Lung (tissue), 12 donors: ENCODE data around the gene FBLN1. TPM values are rescaled to one million over a fixed set of nuclear protein-coding genes. Genes with fewer than 3 reads are reported as not detected.

Source experiments
- ATAC-seq: fragments of 200-7000 bp; cut with Tn5 transposase; one replicate; pipeline ENCODE4 v1.9.1; 2020; ENCODE audit warnings: moderate number of reproducible peaks; ENCODE audit not compliant: insufficient read depth, low FRiP score
- DNase-seq, 3 donors: peaks; one replicate each; pipeline ENCODE4 v3.0.0-alpha.2; 2013 to 2017
- H3K27ac ChIP-seq, 2 donors: one replicate each; pipeline ENCODE4 v1.5.1; 2013; ENCODE audit warnings: mild to moderate bottlenecking in 2 of 2, moderate library complexity in 2 of 2, control low read depth in 1 of 2, inconsistent platforms in 1 of 2, low read depth in 1 of 2, low read length in 1 of 2
- H3K27me3 ChIP-seq, 3 donors: one replicate each; pipeline ENCODE4 v1.5.1; 2013; ENCODE audit warnings: low read length in 2 of 3; ENCODE audit not compliant: control insufficient read depth in 3 of 3, insufficient read depth in 3 of 3
- H3K36me3 ChIP-seq, 4 donors: one replicate each; pipeline ENCODE4 v1.5.1; 2013; ENCODE audit warnings: low read length in 4 of 4, mild to moderate bottlenecking in 1 of 4, moderate library complexity in 1 of 4; ENCODE audit not compliant: control insufficient read depth in 4 of 4, insufficient read depth in 4 of 4
- H3K4me1 ChIP-seq, 5 donors: one replicate each; pipeline ENCODE4 v1.5.1; 2013; ENCODE audit warnings: low read length in 5 of 5, mild to moderate bottlenecking in 2 of 5, moderate library complexity in 1 of 5; ENCODE audit not compliant: control insufficient read depth in 5 of 5, insufficient read depth in 5 of 5
- H3K4me3 ChIP-seq: one replicate; pipeline ENCODE4 v1.5.1; 2013; ENCODE audit warnings: mild to moderate bottlenecking, control low read depth, moderate library complexity
- H3K9ac ChIP-seq, 2 donors: one replicate each; pipeline ENCODE4 v1.5.1; 2013; ENCODE audit warnings: low read length in 2 of 2, control low read depth in 1 of 2; ENCODE audit not compliant: insufficient read depth in 1 of 2
- H3K9me3 ChIP-seq, 4 donors: one replicate each; pipeline ENCODE4 v1.5.1; 2013; ENCODE audit warnings: low read length in 3 of 4, mild to moderate bottlenecking in 1 of 4, moderate library complexity in 1 of 4; ENCODE audit not compliant: control insufficient read depth in 4 of 4, insufficient read depth in 3 of 4
- CTCF ChIP-seq: IDR thresholded peaks from 2 replicates; pipeline ENCODE4 v1.5.1; 2012; ENCODE audit warnings: mild to moderate bottlenecking; ENCODE audit errors: control extremely low read depth, extremely low read depth
- WGBS, 2 donors: extraction: QIAGEN DNeasy Blood & Tissue Kit; methylation state at CpG; one replicate each; pipeline ENCODE4 v1.1.7; 2013; 5-methylcytosine and 5-hydroxymethylcytosine counted together
- polyA plus RNA-seq, 2 donors: library from polyadenylated mRNA; stranded (reverse); fragments of 200-250 nt; gene quantifications; one replicate each; pipeline ENCODE4 v1.2.1, GENCODE V29; 2013
- total RNA-seq, 2 donors: library from RNA; depleted of rRNA in 1 of 2; stranded (reverse); fragments of >200 nt in 1 of 2; gene quantifications; one replicate each; pipeline ENCODE4 v1.2.1, GENCODE V29; 2014 to 2021
- donor health status: control.
- donor health status: control.
- donor health status: Bipolar disorder and iron deficiency.
- donor health status: healthy.
- donor health status: DM: yes; HTN: yes; CAD: no.

The FBLN1 gene
- total and polyA plus RNA-seq, 4 donors = 82.7 to 357 (median 233) TPM

GRCh38 chr22:45576730-45577464, 74.2 kb downstream of the FBLN1 start:
- Histone ChIP-seq H3K27ac (no peak overlapping the region), H3K36me3 (peaks cover 0 to 25% (median 3%) of the 10 kb centered on the region in 4 donors), H3K4me1 (no peaks in the 10 kb centered on the region), H3K27me3 (no peaks in the 10 kb centered on the region), H3K4me3 (no peak overlapping the region), H3K9me3 (peaks cover 0 to 4% (median 0%) of the 10 kb centered on the region in 4 donors), H3K9ac (no peak overlapping the region)
- 92 to 93% methylated on average over 19 of the region's 19 CpGs for WGBS, 2 donors
- no peak for TF ChIP-seq CTCF
- DNase-seq (no peak), ATAC-seq (no peak)

- H3K27ac ChIP-seq = no peak overlapping the region
- H3K9me3 ChIP-seq = peaks cover 0 to 2% (median 0%) of the 10 kb centered on the region in 4 donors
- peak; percentile 85 to 90 (median 86) for DNase-seq
- peak; percentile 70 for ATAC-seq
- peaks cover 0 to 25% (median 3%) of the 10 kb centered on the region in 4 donors for H3K36me3 ChIP-seq
- H3K27me3 ChIP-seq = no peaks in the 10 kb centered on the region
- TF ChIP-seq CTCF = peak; percentile 92
- H3K4me1 ChIP-seq = no peaks in the 10 kb centered on the region
- no peak overlapping the region for H3K9ac ChIP-seq
- WGBS, 2 donors = 22 to 27% methylated on average over 27 of the region's 27 CpGs
- no peak overlapping the region for H3K4me3 ChIP-seq
Observed at GRCh38 chr22:45577746-45578523, 75.3 kb downstream of the FBLN1 start.

- DNase-seq = no peak
- WGBS, 2 donors = 81 to 86% methylated on average over 7 of the region's 7 CpGs
- Histone ChIP-seq H3K36me3 (peaks cover 0 to 25% (median 5%) of the 10 kb centered on the region in 4 donors), H3K27me3 (no peaks in the 10 kb centered on the region), H3K9ac (no peak overlapping the region), H3K27ac (no peak overlapping the region), H3K4me1 (no peaks in the 10 kb centered on the region), H3K4me3 (no peak overlapping the region), H3K9me3 (peaks cover 0 to 2% (median 0%) of the 10 kb centered on the region in 4 donors)
- no peak for ATAC-seq
- no peak for TF ChIP-seq CTCF
Observed at GRCh38 chr22:45578524-45579147, 76.0 kb downstream of the FBLN1 start.
